HG03342 (cell line): ENCODE data around the gene FAM53B.

Experiments
- ATAC-seq: cut with Tn5 transposase; IDR thresholded peaks from one replicate; pipeline ENCODE4 v1.9.1; 2021; ENCODE audit warnings: mild to moderate bottlenecking, moderate library complexity; ENCODE audit not compliant: unreplicated experiment

FAM53B gene

GRCh38 chr10:124711145-124711544 is 33.0 kb downstream of the FAM53B start:
- ATAC-seq = no peak

DNA sequence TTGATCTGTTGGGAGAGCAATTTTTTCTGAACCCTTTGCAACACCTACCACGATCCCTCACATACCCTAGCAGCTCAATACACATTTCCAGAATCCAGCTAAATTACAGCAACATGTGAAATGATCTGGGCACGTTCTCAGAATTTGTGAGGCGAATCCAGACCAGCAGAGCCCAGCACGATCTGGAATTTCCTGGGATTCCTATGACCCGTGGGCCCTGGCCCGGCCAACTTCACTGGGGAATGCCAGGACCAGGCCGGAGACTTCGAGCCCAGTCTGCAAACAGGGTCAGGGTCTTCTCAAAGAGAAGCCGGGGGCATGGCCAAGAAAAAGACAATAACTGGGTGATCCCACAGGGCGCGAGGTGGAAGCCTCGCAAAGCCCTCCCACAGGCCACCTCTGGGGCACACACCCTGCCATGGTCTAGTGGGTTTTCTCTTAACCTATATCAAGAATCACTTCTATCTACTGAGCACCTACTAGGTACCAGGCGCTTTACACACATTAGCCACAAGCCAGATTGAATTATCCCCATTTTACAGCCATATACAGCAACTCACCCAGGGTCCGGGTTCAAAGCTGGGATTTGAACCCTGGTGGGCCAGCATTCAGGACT is 33.8 kb downstream of the FAM53B start:
- ATAC-seq = no peak

GRCh38 chr10:124709861-124710260 is 34.3 kb downstream of the FAM53B start:
- ATAC-seq = no peak

GRCh38 chr10:124708922-124709520 is 35.2 kb downstream of the FAM53B start:
- no peak for ATAC-seq

DNA sequence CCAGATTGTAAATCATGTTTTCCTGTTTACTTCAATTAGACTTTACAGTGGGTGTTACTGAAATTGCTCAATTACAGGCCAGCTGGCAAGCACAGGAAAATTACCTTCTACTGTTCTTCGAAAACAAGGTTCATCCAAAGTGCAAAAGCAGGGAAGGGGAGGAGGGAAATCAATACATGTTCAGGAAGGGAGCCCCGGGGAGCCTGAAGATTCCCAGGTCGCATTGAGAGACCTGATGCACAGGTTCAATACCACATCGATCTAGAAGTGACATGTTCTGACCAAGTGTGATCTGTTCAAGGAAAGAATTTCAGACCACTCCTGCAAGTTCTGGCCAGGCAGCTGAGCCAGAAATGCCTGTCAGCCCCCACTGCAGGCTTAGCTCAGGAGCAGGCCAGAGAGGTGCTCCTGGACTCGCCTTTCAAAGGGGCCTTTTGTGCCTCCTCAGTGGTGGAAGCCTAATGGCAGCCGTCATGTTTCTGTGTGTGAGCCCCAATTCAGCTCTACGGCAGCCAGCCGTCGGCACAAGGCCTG is 35.9 kb downstream of the FAM53B start:
- ATAC-seq = no peak

DNA sequence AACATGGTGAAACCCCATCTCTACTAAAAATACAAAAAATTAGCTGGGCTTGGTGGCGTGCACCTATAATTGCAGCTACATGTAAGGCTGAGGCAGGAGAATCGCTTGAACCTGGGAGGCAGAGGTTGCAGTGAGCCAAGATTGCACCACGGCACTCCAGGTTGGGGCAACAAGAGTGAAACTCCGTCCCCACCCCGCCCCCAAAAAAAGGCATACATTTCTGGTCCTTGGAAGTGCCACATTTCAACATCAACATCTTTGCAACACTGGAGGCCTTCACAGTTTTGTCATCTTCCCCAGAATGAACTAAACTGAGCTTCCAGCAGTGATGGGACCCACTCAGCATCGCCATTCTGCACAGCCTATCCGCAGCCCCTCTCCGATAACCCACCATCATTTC is 36.6 kb downstream of the FAM53B start:
- ATAC-seq = no peak

DNA sequence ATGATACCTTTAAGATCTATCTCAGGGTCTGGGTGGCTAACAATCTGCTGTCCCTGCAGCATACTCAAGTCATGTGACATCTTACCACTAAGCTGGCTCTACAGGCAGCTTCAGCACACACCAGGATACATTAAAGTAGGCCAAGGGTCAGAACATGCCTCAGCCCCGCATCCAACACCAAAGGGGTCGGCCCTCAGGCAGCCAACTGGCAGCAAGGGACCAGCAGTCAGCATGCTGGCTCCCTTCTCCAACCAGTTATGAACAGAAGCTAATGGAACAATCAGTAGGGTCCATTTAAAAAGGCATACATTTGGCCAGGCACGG is 37.1 kb downstream of the FAM53B start:
- no peak for ATAC-seq

DNA sequence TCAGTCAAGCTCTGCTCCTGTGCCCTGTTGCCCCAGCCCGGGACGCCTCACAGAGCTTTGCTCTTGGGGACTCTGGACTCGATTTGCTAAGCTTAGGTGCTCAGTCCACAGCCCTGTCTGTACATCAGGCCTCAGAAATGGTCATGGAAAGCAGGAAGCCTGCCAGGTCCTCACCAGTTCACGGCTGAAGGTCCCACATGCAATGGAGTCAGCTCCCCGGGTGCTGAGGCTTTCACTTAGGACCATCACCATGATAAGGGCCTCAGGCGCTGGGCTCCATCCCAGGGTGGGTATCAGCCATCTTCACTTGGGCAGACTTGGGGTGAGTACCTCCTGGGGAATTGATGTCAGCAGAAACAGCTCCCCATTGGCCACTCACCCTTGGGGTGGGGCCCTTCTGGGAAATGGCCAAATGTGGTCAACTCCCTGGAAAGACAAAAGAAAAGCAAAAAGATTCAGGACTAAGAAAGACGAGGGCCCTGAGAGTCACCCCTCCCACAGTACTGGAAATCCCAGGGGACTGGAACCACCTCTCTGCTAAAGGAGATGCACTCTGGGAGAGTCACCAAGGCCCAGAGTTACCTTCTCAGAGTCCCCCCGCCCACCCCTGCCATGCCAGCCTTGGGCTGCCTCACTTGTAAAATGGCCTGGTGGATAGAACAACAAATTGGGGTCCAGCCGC is 37.6 kb downstream of the FAM53B start:
- ATAC-seq = no peak

GRCh38 chr10:124705817-124706461 is 38.2 kb downstream of the FAM53B start:
- ATAC-seq = no peak

GRCh38 chr10:124705381-124705740 is 38.8 kb downstream of the FAM53B start:
- ATAC-seq = no peak

- no peak for ATAC-seq
These were observed 39.5 kb downstream of the FAM53B start for GRCh38 chr10:124704428-124705380.

GRCh38 chr10:124703778-124704427 is 40.3 kb downstream of the FAM53B start:
- ATAC-seq = no peak

- ATAC-seq = no peak
These were observed 40.8 kb downstream of the FAM53B start for GRCh38 chr10:124703372-124703771.

- ATAC-seq = no peak
These were observed 42.1 kb downstream of the FAM53B start for GRCh38 chr10:124701881-124702656.

DNA sequence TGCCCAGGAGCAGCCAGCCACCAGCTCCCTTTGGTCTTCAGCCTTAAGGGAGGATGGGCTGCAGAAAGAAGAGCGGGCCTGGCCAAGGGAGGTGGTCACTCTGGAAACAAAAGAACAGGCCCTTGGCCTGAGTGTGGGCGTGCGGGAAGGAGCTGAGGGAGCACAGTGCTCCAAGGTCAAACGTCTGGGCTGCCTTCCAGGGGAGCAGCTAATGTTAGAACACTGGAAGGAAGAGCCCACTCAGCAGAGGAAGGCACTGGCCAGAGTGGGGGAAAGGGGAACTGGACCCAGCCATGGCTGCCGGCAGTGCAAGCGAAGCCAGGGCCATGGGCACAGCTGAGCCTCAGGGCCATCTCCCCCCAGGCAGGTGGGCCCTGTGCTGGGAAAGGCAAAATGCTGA is 42.7 kb downstream of the FAM53B start:
- ATAC-seq = no peak

DNA sequence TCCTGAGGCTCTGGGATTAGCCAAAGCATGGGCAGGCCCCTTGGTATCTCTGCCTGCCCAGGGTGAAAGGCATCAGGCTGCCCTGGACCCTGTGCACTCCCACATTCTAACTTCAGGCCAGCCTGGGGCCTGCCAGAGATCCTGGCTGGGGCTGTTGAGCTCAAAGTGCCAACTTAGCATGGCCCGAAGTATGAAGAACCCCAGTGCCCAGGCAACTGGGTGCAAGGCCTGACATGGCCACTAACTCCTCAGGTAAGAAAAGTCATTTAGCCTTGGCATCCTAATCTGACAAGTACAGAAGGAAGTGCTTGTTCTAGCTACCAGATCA is 43.2 kb downstream of the FAM53B start:
- no peak for ATAC-seq

GRCh38 chr10:124700293-124701037 is 43.7 kb downstream of the FAM53B start:
- ATAC-seq = no peak

GRCh38 chr10:124699471-124700292 is 44.5 kb downstream of the FAM53B start:
- no peak for ATAC-seq
